Measurements from ENCODE around the gene CBY1. TPM values are rescaled to one million over a fixed set of nuclear protein-coding genes. Genes with fewer than 3 reads are reported as not detected.

The CBY1 gene
- total RNA-seq, 1 experiment from 2014 or later, result 28.3 TPM

DNA sequence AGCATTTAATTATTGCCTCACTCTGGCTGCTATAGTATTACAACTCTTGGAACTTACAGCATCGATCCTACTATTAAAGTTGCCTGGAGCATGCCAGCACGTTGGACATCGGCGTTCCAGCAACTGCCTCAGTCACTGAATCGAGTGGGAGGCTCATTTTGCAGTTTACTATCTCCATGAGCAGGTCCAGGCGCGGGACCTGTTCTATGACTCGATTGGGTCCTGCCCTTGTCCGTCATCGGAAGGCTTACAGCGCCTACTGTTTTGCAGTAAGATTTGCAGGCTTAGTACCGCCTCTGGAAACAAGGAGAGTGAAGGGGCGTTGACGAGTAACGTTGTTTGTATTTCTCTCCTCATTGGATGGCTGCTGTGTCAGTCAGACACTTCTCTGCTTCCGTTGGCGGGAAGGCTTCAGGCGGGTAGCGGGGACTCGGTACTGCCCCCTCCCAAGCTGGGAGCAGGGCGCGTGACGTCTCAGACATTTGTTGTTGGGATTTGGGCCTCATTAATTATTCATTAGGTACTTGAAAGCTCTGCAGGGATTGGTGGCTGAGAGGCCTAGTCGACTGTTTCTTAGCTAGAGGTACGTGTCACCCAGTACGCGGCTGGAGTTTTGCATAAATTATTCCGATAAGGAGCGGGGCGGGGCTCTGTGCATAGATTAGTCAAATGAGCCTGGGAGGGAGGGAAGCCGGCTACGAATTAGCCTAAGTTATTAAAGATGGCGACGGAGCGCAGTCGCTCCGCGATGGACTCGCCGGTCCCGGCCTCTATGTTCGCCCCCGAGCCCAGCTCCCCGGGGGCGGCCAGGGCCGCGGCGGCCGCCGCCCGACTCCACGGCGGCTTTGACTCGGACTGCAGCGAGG, 49.0 kb downstream of the CBY1 start, which contains the start of gene GTPBP1:
Gene GTPBP1, plus strand, starts transcription at position 710 of the 866 bp plus-strand sequence. Its CDS starts 12 bp downstream, at position 722.
- peak within 1 kb of the TSS; percentile 88 for H3K27ac Mint-ChIP-seq (ENCODE audit: unreplicated experiment)
- peaks cover 9% of the 10 kb centered on the region for H3K4me1 Mint-ChIP-seq (ENCODE audit: low read depth, unreplicated experiment)
- H3K36me3 Mint-ChIP-seq (ENCODE audit: insufficient read depth, unreplicated experiment), result peaks cover 33% of the 10 kb centered on the region
- H3K9me3 ChIP-seq, result no peaks in the 10 kb centered on the region
- H3K4me3 Mint-ChIP-seq (ENCODE audit: unreplicated experiment), result peak within 1 kb of the TSS; percentile 89
- intact Hi-C loops (cut with micrococcal nuclease; ENCODE audit: unreplicated experiment), result loop anchor here (1.0 to 5.0 kb wide), 2 partner anchors 11 to 52 kb away; partner anchors contain the start of gene SUN2
- BruUV-seq (replicated peaks), result no TSS peak
- ChIA-PET POLR2A (interaction anchor here (0.6 to 1.6 kb wide), 8 partner anchors 8 to 1472 kb away, joined by 3 to 21 read pairs (median 6); partner anchors contain the start of genes TNRC6B and TOMM22), CTCF (interaction anchor here (0.6 to 1.0 kb wide), 6 partner anchors 10 to 653 kb away, joined by 3 to 7 read pairs (median 4); partner anchors contain the start of gene TOMM22)
- H3K4me3 ChIP-seq (ENCODE audit: low read depth, low read length), result peak within 1 kb of the TSS; percentile 97
- TF ChIP-seq CTCF (IDR thresholded peaks at IDR 0.05; ENCODE audit: insufficient read depth in 1 of 2, low read depth in 1 of 2, low read length in 1 of 2, severe bottlenecking in 1 of 2, unreplicated experiment in 1 of 2), result no peak
- no peaks in the 10 kb centered on the region for H3K9me3 Mint-ChIP-seq (ENCODE audit: unreplicated experiment)
- no peaks in the 10 kb centered on the region for H3K36me3 ChIP-seq (ENCODE audit: control insufficient read depth, insufficient read depth, low read length)
- no peaks in the 10 kb centered on the region for H3K27me3 Mint-ChIP-seq (ENCODE audit: insufficient read depth, unreplicated experiment)
- peaks cover 13% of the 10 kb centered on the region for H3K4me1 ChIP-seq
- H3K27me3 ChIP-seq (replicated peaks; ENCODE audit: control insufficient read depth, insufficient read depth, low read length), result no peaks in the 10 kb centered on the region
- DNase-seq, result peak; percentile 98 to 100

- intact Hi-C loops (cut with micrococcal nuclease; ENCODE audit: unreplicated experiment), result loop anchor here (5.0 kb wide), 1 partner anchor 51 kb away; the partner anchor contains the start of gene SUN2
- peaks cover 17% of the 10 kb centered on the region for H3K4me1 Mint-ChIP-seq (ENCODE audit: low read depth, unreplicated experiment)
- DNase-seq, result peak; percentile 43 to 51
- no TSS peak for BruUV-seq (replicated peaks)
- H3K27me3 Mint-ChIP-seq (ENCODE audit: insufficient read depth, unreplicated experiment), result no peaks in the 10 kb centered on the region
- H3K36me3 Mint-ChIP-seq (ENCODE audit: insufficient read depth, unreplicated experiment), result peaks cover 32% of the 10 kb centered on the region
- no peaks in the 10 kb centered on the region for H3K9me3 Mint-ChIP-seq (ENCODE audit: unreplicated experiment)
- H3K27ac Mint-ChIP-seq (ENCODE audit: unreplicated experiment), result peak overlapping the region; percentile 81
- ChIA-PET CTCF (interaction anchor here (0.5 to 1.0 kb wide), 6 partner anchors 19 to 654 kb away, joined by 3 to 7 read pairs (median 4); partner anchors contain the start of gene TOMM22), POLR2A (interaction anchor here (0.7 to 1.6 kb wide), 7 partner anchors 9 to 41 kb away, joined by 3 to 21 read pairs (median 4); partner anchors contain the start of gene TOMM22)
- Histone ChIP-seq H3K27me3 (replicated peaks; ENCODE audit: control insufficient read depth, insufficient read depth, low read length) (no peaks in the 10 kb centered on the region), H3K9me3 (no peaks in the 10 kb centered on the region), H3K4me1 (peaks cover 13% of the 10 kb centered on the region), H3K36me3 (ENCODE audit: control insufficient read depth, insufficient read depth, low read length) (no peaks in the 10 kb centered on the region), H3K4me3 (ENCODE audit: low read depth, low read length) (peak overlapping the region; percentile 97)
- no peak for TF ChIP-seq CTCF (IDR thresholded peaks at IDR 0.05; ENCODE audit: insufficient read depth in 1 of 2, low read depth in 1 of 2, low read length in 1 of 2, severe bottlenecking in 1 of 2, unreplicated experiment in 1 of 2)
- H3K4me3 Mint-ChIP-seq (ENCODE audit: unreplicated experiment), result peak overlapping the region; percentile 89
Measured at GRCh38 chr22:38706101-38706900, 49.9 kb downstream of the CBY1 start.

- peaks cover 29% of the 10 kb centered on the region for H3K36me3 Mint-ChIP-seq (ENCODE audit: insufficient read depth, unreplicated experiment)
- H3K27me3 Mint-ChIP-seq (ENCODE audit: insufficient read depth, unreplicated experiment), result no peaks in the 10 kb centered on the region
- Histone ChIP-seq H3K9me3 (no peaks in the 10 kb centered on the region), H3K27me3 (replicated peaks; ENCODE audit: control insufficient read depth, insufficient read depth, low read length) (no peaks in the 10 kb centered on the region), H3K4me1 (peaks cover 13% of the 10 kb centered on the region), H3K4me3 (ENCODE audit: low read depth, low read length) (peak overlapping the region; percentile 97), H3K36me3 (ENCODE audit: control insufficient read depth, insufficient read depth, low read length) (no peaks in the 10 kb centered on the region)
- no peak for DNase-seq
- POLR2A ChIA-PET, result interaction anchor here (1.0 to 1.2 kb wide), 2 partner anchors 8 to 13 kb away, joined by 4 read pairs; no protein-coding TSS in a partner anchor
- no peaks in the 10 kb centered on the region for H3K9me3 Mint-ChIP-seq (ENCODE audit: unreplicated experiment)
- H3K4me1 Mint-ChIP-seq (ENCODE audit: low read depth, unreplicated experiment), result peaks cover 18% of the 10 kb centered on the region
- H3K27ac Mint-ChIP-seq (ENCODE audit: unreplicated experiment), result peak overlapping the region; percentile 81
- no peak for TF ChIP-seq CTCF (IDR thresholded peaks at IDR 0.05; ENCODE audit: insufficient read depth in 1 of 2, low read depth in 1 of 2, low read length in 1 of 2, severe bottlenecking in 1 of 2, unreplicated experiment in 1 of 2)
- intact Hi-C loops (cut with micrococcal nuclease; ENCODE audit: unreplicated experiment), result loop anchor here (5.0 kb wide), 1 partner anchor 50 kb away; the partner anchor contains the start of gene SUN2
- BruUV-seq (replicated peaks), result no TSS peak
- peak overlapping the region; percentile 89 for H3K4me3 Mint-ChIP-seq (ENCODE audit: unreplicated experiment)
- CTCF ChIA-PET, result interaction anchor here (0.5 to 0.6 kb wide), 2 partner anchors 40 to 56 kb away, joined by 3 to 4 read pairs; no protein-coding TSS in a partner anchor
Measured at GRCh38 chr22:38706901-38707195, 50.4 kb downstream of the CBY1 start.
